ENCODE measurements around the gene HEG1. TPM values are rescaled to one million over a fixed set of nuclear protein-coding genes. Genes with fewer than 3 reads are reported as not detected.
A peak's percentile ranks its signal among the peaks of the same experiment; 100 is the strongest.

The HEG1 gene
- 57.3 and 57.9 TPM in 2 replicates for total RNA-seq (2014; rRNA removed; shearing (Covaris generic); ENCODE audit: low replicate concordance)

DNA sequence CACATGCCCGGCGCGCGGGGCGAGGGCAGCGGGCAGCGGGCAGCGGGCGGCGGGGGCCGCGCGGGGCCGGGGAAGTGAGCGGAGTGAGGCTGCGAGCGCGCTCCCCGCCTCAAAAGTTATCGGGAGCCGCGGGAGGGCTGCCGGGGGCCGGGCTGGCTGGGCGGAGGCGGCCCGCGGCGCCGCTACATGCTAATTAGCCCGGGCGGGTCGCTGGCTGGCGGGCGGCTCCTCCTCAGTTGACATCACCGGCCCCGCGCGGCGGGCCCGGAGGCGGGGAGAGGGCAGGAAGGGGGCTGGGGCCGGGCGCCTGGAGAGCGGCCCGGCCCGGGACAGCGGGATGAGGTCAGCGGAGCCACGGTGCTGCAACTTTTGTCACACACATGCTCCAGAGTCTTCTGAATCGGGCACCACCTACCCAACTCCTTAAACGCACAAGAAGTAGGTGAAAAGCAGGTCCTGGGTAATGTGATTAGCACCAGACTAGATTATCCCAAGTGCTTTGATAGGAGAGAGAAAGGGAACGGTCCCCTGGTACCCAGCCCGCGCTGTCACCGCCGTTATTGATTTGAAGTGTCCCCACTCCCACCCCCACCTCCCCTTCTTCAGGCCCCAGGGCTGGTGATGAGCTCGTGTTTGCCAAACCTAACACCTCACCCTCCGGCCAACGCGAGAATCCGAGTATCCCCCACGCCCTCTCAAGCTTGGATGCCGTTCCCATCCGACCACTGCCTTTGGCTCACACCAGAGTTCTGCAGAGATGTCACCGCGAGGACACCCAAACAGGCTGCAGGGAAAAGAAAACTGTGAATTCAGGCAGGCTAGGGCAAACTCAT, at the start of gene HEG1:
TSS of gene HEG1 (minus strand) at position 85 of the 833 bp plus-strand sequence. CDS start 107 bp downstream, outside the sequence.
- Histone ChIP-seq H3K27me3 (ENCODE audit: low read length) (no peaks in the 10 kb centered on the region), H3K4me2 (ENCODE audit: low read depth, low read length, poor library complexity, severe bottlenecking) (peak within 1 kb of the TSS; percentile 77), H3K9ac (ENCODE audit: low read length) (peak within 1 kb of the TSS; percentile 92), H4K20me1 (ENCODE audit: insufficient read depth, low read depth, low read length) (peaks cover 8% of the 10 kb centered on the region; the same call in 1 of the 2 replicates), H3K36me3 (ENCODE audit: insufficient read depth, low read length) (peaks cover 10% of the 10 kb centered on the region; the same call in 1 of the 2 replicates), H2AFZ (ENCODE audit: low read length) (peak within 1 kb of the TSS; percentile 17; the same call in 1 of the 2 replicates), H3K4me1 (ENCODE audit: low read length) (peaks cover 59% of the 10 kb centered on the region), H3K9me3 (ENCODE audit: low read length) (no peaks in the 10 kb centered on the region), H3K4me3 (ENCODE audit: low read length) (peak within 1 kb of the TSS; percentile 83), H3K79me2 (ENCODE audit: low read length) (peaks cover 43% of the 10 kb centered on the region), H3K9me2 (replicated peaks; ENCODE audit: insufficient read depth, low read length) (no peaks in the 10 kb centered on the region), H3K27ac (ENCODE audit: low read length) (peak within 1 kb of the TSS; percentile 88)
- DNase-seq: peak; percentile 92

GRCh38 chr3:125105116-125105515, 49.3 kb upstream of the HEG1 start:
- Histone ChIP-seq H3K27ac (ENCODE audit: low read length) (peak overlapping the region; percentile 96), H2AFZ (ENCODE audit: low read length) (no peak overlapping the region), H3K9ac (ENCODE audit: low read length) (peak overlapping the region; percentile 1; the same call in 1 of the 2 replicates), H3K9me3 (ENCODE audit: low read length) (no peaks in the 10 kb centered on the region), H3K36me3 (ENCODE audit: insufficient read depth, low read length) (peaks cover 53% of the 10 kb centered on the region), H3K4me1 (ENCODE audit: low read length) (peaks cover 69% of the 10 kb centered on the region), H3K4me3 (ENCODE audit: low read length) (peak overlapping the region; percentile 41), H3K9me2 (replicated peaks; ENCODE audit: insufficient read depth, low read length) (no peaks in the 10 kb centered on the region), H3K79me2 (ENCODE audit: low read length) (peaks cover 66% of the 10 kb centered on the region), H4K20me1 (ENCODE audit: insufficient read depth, low read depth, low read length) (no peaks in the 10 kb centered on the region), H3K27me3 (ENCODE audit: low read length) (no peaks in the 10 kb centered on the region), H3K4me2 (ENCODE audit: low read depth, low read length, poor library complexity, severe bottlenecking) (peak overlapping the region; percentile 47)
- no peak for DNase-seq

GRCh38 chr3:125104639-125105038, 48.8 kb upstream of the HEG1 start:
- Histone ChIP-seq H3K9ac (ENCODE audit: low read length) (peak overlapping the region; percentile 1; the same call in 1 of the 2 replicates), H3K9me3 (ENCODE audit: low read length) (peaks cover 3% of the 10 kb centered on the region; the same call in 1 of the 2 replicates), H2AFZ (ENCODE audit: low read length) (no peak overlapping the region), H3K4me1 (ENCODE audit: low read length) (peaks cover 65% of the 10 kb centered on the region), H3K27me3 (ENCODE audit: low read length) (no peaks in the 10 kb centered on the region), H3K4me2 (ENCODE audit: low read depth, low read length, poor library complexity, severe bottlenecking) (peak overlapping the region; percentile 47), H3K79me2 (ENCODE audit: low read length) (peaks cover 71% of the 10 kb centered on the region), H3K9me2 (replicated peaks; ENCODE audit: insufficient read depth, low read length) (no peaks in the 10 kb centered on the region), H3K36me3 (ENCODE audit: insufficient read depth, low read length) (peaks cover 58% of the 10 kb centered on the region), H4K20me1 (ENCODE audit: insufficient read depth, low read depth, low read length) (no peaks in the 10 kb centered on the region), H3K4me3 (ENCODE audit: low read length) (peak overlapping the region; percentile 41), H3K27ac (ENCODE audit: low read length) (peak overlapping the region; percentile 96)
- DNase-seq: peak; percentile 42

DNA sequence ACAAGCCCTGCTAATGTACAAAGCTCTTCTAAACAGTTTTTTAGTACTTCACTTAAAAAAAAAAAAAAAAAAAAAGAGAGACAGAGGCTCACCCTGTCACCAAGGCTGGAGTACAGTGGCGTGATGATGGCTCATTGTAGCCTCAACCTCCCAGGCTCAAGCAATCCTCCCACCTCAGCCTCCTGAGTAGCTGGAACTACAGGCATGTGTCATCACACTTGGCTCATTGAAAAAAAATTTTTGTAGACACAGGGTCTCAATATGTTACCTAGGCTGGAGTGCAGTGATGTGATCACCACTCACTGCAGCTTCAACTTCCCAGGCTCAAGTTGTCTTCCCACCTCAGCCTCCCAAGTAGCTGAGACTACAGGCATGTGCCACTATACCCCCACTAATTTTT, 47.6 kb upstream of the HEG1 start:
- peaks cover 3% of the 10 kb centered on the region; the same call in 1 of the 2 replicates for H3K9me3 ChIP-seq (ENCODE audit: low read length)
- no peak overlapping the region for H3K4me3 ChIP-seq (ENCODE audit: low read length)
- DNase-seq: no peak

GRCh38 chr3:125102470-125102869, 46.7 kb upstream of the HEG1 start:
- H3K27me3 ChIP-seq (ENCODE audit: low read length): no peaks in the 10 kb centered on the region
- no peak for DNase-seq
- H3K36me3 ChIP-seq (ENCODE audit: insufficient read depth, low read length): peaks cover 76% of the 10 kb centered on the region
- H3K79me2 ChIP-seq (ENCODE audit: low read length): peaks cover 89% of the 10 kb centered on the region
- no peak overlapping the region for H3K4me2 ChIP-seq (ENCODE audit: low read depth, low read length, poor library complexity, severe bottlenecking)
- H3K4me1 ChIP-seq (ENCODE audit: low read length): peaks cover 60% of the 10 kb centered on the region
- H3K4me3 ChIP-seq (ENCODE audit: low read length): no peak overlapping the region
- H3K9me2 ChIP-seq (replicated peaks; ENCODE audit: insufficient read depth, low read length): no peaks in the 10 kb centered on the region
- no peak overlapping the region for H3K9ac ChIP-seq (ENCODE audit: low read length)
- H3K9me3 ChIP-seq (ENCODE audit: low read length): peaks cover 3% of the 10 kb centered on the region; the same call in 1 of the 2 replicates
- peak overlapping the region; percentile 96; the same call in 1 of the 2 replicates for H3K27ac ChIP-seq (ENCODE audit: low read length)
- H4K20me1 ChIP-seq (ENCODE audit: insufficient read depth, low read depth, low read length): no peaks in the 10 kb centered on the region
- H2AFZ ChIP-seq (ENCODE audit: low read length): no peak overlapping the region

More for the DNA sequence above, 47.6 kb upstream of the HEG1 start:
- H4K20me1 ChIP-seq (ENCODE audit: insufficient read depth, low read depth, low read length): no peaks in the 10 kb centered on the region
- peak overlapping the region; percentile 96 for H3K27ac ChIP-seq (ENCODE audit: low read length)
- peaks cover 68% of the 10 kb centered on the region for H3K36me3 ChIP-seq (ENCODE audit: insufficient read depth, low read length)
- no peaks in the 10 kb centered on the region for H3K27me3 ChIP-seq (ENCODE audit: low read length)
- no peak overlapping the region for H2AFZ ChIP-seq (ENCODE audit: low read length)
- H3K4me2 ChIP-seq (ENCODE audit: low read depth, low read length, poor library complexity, severe bottlenecking): no peak overlapping the region
- peaks cover 61% of the 10 kb centered on the region for H3K4me1 ChIP-seq (ENCODE audit: low read length)
- no peak overlapping the region for H3K9ac ChIP-seq (ENCODE audit: low read length)
- H3K9me2 ChIP-seq (replicated peaks; ENCODE audit: insufficient read depth, low read length): no peaks in the 10 kb centered on the region
- peaks cover 82% of the 10 kb centered on the region for H3K79me2 ChIP-seq (ENCODE audit: low read length)

DNA sequence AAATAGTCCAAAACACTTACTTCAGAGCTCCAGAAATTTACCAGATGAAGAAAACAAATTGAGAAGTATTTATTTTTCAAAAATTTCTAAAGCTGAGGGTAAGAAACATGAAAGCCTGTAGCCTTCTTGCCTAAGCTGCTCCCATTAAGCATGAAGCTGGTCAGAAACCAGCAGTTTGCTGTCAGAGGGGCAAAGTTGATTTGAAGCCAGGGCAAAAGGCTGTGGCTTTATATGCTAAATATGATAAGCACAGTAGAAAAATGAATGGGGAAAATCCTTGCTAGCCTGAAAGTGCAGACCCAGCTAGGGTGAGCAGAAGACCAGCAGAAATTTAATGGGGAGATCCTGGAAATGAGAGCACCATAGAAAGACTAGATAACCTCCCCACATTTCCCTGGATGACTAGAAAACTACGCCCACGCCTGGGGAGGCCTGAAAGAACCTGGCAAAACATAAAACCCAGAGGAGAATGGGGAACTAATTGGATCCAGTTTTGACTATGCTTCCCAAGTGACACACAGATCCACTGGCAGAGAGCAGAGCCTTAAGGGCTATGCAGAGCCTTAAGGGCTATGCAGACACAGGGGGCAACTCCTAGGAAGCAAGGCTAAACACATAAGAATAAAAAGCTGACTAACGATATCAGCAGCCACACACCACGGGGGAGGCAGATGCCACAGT, 43.0 kb upstream of the HEG1 start:
- Histone ChIP-seq H2AFZ (ENCODE audit: low read length) (no peak overlapping the region), H3K4me1 (ENCODE audit: low read length) (peaks cover 56% of the 10 kb centered on the region), H3K9me2 (replicated peaks; ENCODE audit: insufficient read depth, low read length) (no peaks in the 10 kb centered on the region), H3K27ac (ENCODE audit: low read length) (peak overlapping the region; percentile 55), H3K27me3 (ENCODE audit: low read length) (no peaks in the 10 kb centered on the region), H3K9ac (ENCODE audit: low read length) (no peak overlapping the region), H3K4me2 (ENCODE audit: low read depth, low read length, poor library complexity, severe bottlenecking) (peak overlapping the region; percentile 18), H3K36me3 (ENCODE audit: insufficient read depth, low read length) (peaks cover 82% of the 10 kb centered on the region), H4K20me1 (ENCODE audit: insufficient read depth, low read depth, low read length) (no peaks in the 10 kb centered on the region), H3K79me2 (ENCODE audit: low read length) (peaks cover 88% of the 10 kb centered on the region), H3K9me3 (ENCODE audit: low read length) (peaks cover 3% of the 10 kb centered on the region; the same call in 1 of the 2 replicates), H3K4me3 (ENCODE audit: low read length) (no peak overlapping the region)
- no peak for DNase-seq

DNA sequence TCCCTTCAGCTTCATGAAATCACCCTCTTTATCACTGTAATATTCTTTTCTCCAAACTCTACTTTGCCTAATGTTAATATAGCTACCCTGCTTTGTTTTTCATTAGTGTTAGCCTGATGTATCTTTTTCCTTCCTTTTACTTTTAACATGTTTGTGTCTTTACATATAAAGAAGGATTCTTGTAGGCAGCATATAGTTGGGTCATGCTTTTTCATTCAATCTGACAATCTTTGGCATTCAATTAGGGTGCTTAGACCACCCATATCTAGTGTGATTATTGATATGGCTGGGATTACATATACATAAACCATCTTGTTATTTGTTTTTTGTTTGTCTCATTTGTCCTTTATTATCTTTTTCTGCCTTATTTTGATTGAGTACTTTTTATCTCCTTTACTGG, 34.9 kb upstream of the HEG1 start:
- Histone ChIP-seq H3K36me3 (ENCODE audit: insufficient read depth, low read length) (peaks cover 92% of the 10 kb centered on the region), H3K9me3 (ENCODE audit: low read length) (no peaks in the 10 kb centered on the region), H4K20me1 (ENCODE audit: insufficient read depth, low read depth, low read length) (no peaks in the 10 kb centered on the region), H3K9me2 (replicated peaks; ENCODE audit: insufficient read depth, low read length) (no peaks in the 10 kb centered on the region), H3K9ac (ENCODE audit: low read length) (no peak overlapping the region), H2AFZ (ENCODE audit: low read length) (no peak overlapping the region), H3K27ac (ENCODE audit: low read length) (peak overlapping the region; percentile 34), H3K4me2 (ENCODE audit: low read depth, low read length, poor library complexity, severe bottlenecking) (no peak overlapping the region), H3K4me3 (ENCODE audit: low read length) (no peak overlapping the region), H3K27me3 (ENCODE audit: low read length) (no peaks in the 10 kb centered on the region), H3K4me1 (ENCODE audit: low read length) (peaks cover 50% of the 10 kb centered on the region), H3K79me2 (ENCODE audit: low read length) (peaks cover 66% of the 10 kb centered on the region)
- DNase-seq: no peak
